Lung (tissue), 12 donors: Measurements from ENCODE around the gene ACO2. TPM values are rescaled to one million over a fixed set of nuclear protein-coding genes. Genes with fewer than 3 reads are reported as not detected.
"Not testable (repeated sequence)": the region's sequence is repeated elsewhere in the genome, so short reads cannot be mapped to it uniquely, and the experiment has no call there.

ENCODE experiments used
- ATAC-seq: fragments of 200-7000 bp; cut with Tn5 transposase; one replicate; pipeline ENCODE4 v1.9.1; 2020; ENCODE audit warnings: moderate number of reproducible peaks; ENCODE audit not compliant: insufficient read depth, low FRiP score
- DNase-seq, 3 donors: peaks; one replicate each; pipeline ENCODE4 v3.0.0-alpha.2; 2013 to 2017
- H3K27ac ChIP-seq, 2 donors: one replicate each; pipeline ENCODE4 v1.5.1; 2013; ENCODE audit warnings: mild to moderate bottlenecking in 2 of 2, moderate library complexity in 2 of 2, control low read depth in 1 of 2, inconsistent platforms in 1 of 2, low read depth in 1 of 2, low read length in 1 of 2
- H3K27me3 ChIP-seq, 3 donors: one replicate each; pipeline ENCODE4 v1.5.1; 2013; ENCODE audit warnings: low read length in 2 of 3; ENCODE audit not compliant: control insufficient read depth in 3 of 3, insufficient read depth in 3 of 3
- H3K36me3 ChIP-seq, 4 donors: one replicate each; pipeline ENCODE4 v1.5.1; 2013; ENCODE audit warnings: low read length in 4 of 4, mild to moderate bottlenecking in 1 of 4, moderate library complexity in 1 of 4; ENCODE audit not compliant: control insufficient read depth in 4 of 4, insufficient read depth in 4 of 4
- H3K4me1 ChIP-seq, 5 donors: one replicate each; pipeline ENCODE4 v1.5.1; 2013; ENCODE audit warnings: low read length in 5 of 5, mild to moderate bottlenecking in 2 of 5, moderate library complexity in 1 of 5; ENCODE audit not compliant: control insufficient read depth in 5 of 5, insufficient read depth in 5 of 5
- H3K4me3 ChIP-seq: one replicate; pipeline ENCODE4 v1.5.1; 2013; ENCODE audit warnings: mild to moderate bottlenecking, control low read depth, moderate library complexity
- H3K9ac ChIP-seq, 2 donors: one replicate each; pipeline ENCODE4 v1.5.1; 2013; ENCODE audit warnings: low read length in 2 of 2, control low read depth in 1 of 2; ENCODE audit not compliant: insufficient read depth in 1 of 2
- H3K9me3 ChIP-seq, 4 donors: one replicate each; pipeline ENCODE4 v1.5.1; 2013; ENCODE audit warnings: low read length in 3 of 4, mild to moderate bottlenecking in 1 of 4, moderate library complexity in 1 of 4; ENCODE audit not compliant: control insufficient read depth in 4 of 4, insufficient read depth in 3 of 4
- WGBS, 2 donors: extraction: QIAGEN DNeasy Blood & Tissue Kit; methylation state at CpG; one replicate each; pipeline ENCODE4 v1.1.7; 2013; 5-methylcytosine and 5-hydroxymethylcytosine counted together
- polyA plus RNA-seq, 2 donors: library from polyadenylated mRNA; stranded (reverse); fragments of 200-250 nt; gene quantifications; one replicate each; pipeline ENCODE4 v1.2.1, GENCODE V29; 2013
- total RNA-seq, 2 donors: library from RNA; depleted of rRNA in 1 of 2; stranded (reverse); fragments of >200 nt in 1 of 2; gene quantifications; one replicate each; pipeline ENCODE4 v1.2.1, GENCODE V29; 2014 to 2021
- TF ChIP-seq, protein P1 (sequence below): IDR thresholded peaks from 2 replicates; pipeline ENCODE4 v1.5.1; 2012; ENCODE audit warnings: mild to moderate bottlenecking; ENCODE audit errors: control extremely low read depth, extremely low read depth
- donor health status: control.
- donor health status: control.
- donor health status: Bipolar disorder and iron deficiency.
- donor health status: healthy.
- donor health status: DM: yes; HTN: yes; CAD: no.

The ACO2 gene
- total and polyA plus RNA-seq, 4 donors = 34.1 to 101 (median 62.5) TPM

- H3K4me1 ChIP-seq = peaks cover 0 to 19% (median 3%) of the 10 kb centered on the region in 5 donors
- ATAC-seq (no peak), DNase-seq (no peak)
- no peaks in the 10 kb centered on the region for H3K9me3 ChIP-seq
- TF ChIP-seq, protein P1, sequence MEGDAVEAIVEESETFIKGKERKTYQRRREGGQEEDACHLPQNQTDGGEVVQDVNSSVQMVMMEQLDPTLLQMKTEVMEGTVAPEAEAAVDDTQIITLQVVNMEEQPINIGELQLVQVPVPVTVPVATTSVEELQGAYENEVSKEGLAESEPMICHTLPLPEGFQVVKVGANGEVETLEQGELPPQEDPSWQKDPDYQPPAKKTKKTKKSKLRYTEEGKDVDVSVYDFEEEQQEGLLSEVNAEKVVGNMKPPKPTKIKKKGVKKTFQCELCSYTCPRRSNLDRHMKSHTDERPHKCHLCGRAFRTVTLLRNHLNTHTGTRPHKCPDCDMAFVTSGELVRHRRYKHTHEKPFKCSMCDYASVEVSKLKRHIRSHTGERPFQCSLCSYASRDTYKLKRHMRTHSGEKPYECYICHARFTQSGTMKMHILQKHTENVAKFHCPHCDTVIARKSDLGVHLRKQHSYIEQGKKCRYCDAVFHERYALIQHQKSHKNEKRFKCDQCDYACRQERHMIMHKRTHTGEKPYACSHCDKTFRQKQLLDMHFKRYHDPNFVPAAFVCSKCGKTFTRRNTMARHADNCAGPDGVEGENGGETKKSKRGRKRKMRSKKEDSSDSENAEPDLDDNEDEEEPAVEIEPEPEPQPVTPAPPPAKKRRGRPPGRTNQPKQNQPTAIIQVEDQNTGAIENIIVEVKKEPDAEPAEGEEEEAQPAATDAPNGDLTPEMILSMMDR = no peak
- H3K36me3 ChIP-seq = peaks cover 0 to 6% (median 0%) of the 10 kb centered on the region in 4 donors
- H3K4me3 ChIP-seq = no peak overlapping the region
- no peak overlapping the region for H3K9ac ChIP-seq
- 75 to 81% methylated on average over 3 of the region's 3 CpGs for WGBS, 2 donors
- no peaks in the 10 kb centered on the region for H3K27me3 ChIP-seq
- no peak overlapping the region for H3K27ac ChIP-seq
Measured at GRCh38 chr22:41570221-41570620, 101.3 kb downstream of the ACO2 start.

GRCh38 chr22:41571786-41572185 lies 102.9 kb downstream of the ACO2 start:
- no peaks in the 10 kb centered on the region for H3K27me3 ChIP-seq
- TF ChIP-seq, protein P1 = no peak
- no peak overlapping the region for H3K4me3 ChIP-seq
- peaks cover 0 to 18% (median 6%) of the 10 kb centered on the region in 5 donors for H3K4me1 ChIP-seq
- no peak for DNase-seq
- H3K9ac ChIP-seq = no peak overlapping the region
- no peak for ATAC-seq
- WGBS, 2 donors = 94 to 100% methylated on average over 12 to 14 of the region's 14 CpGs
- peaks cover 2 to 9% (median 6%) of the 10 kb centered on the region in 4 donors for H3K36me3 ChIP-seq
- no peak overlapping the region for H3K27ac ChIP-seq
- H3K9me3 ChIP-seq = no peaks in the 10 kb centered on the region

- not testable (repeated sequence) for H3K9me3 ChIP-seq, H3K27ac ChIP-seq, DNase-seq, ATAC-seq, H3K9ac ChIP-seq, H3K4me3 ChIP-seq, H3K27me3 ChIP-seq
- Histone ChIP-seq H3K4me1 (peaks cover 0 to 13% (median under 1%) of the 10 kb centered on the region in 5 donors), H3K36me3 (peaks cover 5 to 14% (median 9%) of the 10 kb centered on the region in 4 donors)
- WGBS, 2 donors = 93 to 95% methylated on average over 3 of the region's 3 CpGs
Measured at GRCh38 chr22:41572305-41572704, 103.4 kb downstream of the ACO2 start.

DNA sequence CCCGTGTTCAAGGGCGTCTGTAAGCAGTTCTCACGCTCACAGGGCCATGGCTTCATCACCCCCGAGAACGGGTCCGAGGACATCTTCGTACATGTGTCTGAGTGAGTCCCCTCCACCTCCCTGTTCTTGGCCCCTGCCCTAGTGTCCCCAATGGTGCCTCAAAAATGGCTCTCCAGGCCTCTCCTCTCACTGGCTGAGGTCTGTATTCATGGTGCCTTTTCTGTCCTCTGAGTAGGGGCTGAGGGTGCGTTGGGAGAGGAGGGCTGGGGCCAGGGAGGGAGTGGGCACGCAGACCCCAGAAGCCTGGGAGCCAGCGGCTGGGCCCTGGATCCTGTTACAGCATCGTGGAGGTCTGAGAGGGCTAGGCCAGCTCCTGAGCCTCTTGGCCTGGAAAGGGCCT lies 104.8 kb downstream of the ACO2 start:
- Histone ChIP-seq H3K9ac (no peak overlapping the region), H3K4me3 (no peak overlapping the region), H3K9me3 (no peaks in the 10 kb centered on the region), H3K36me3 (peaks cover 6 to 21% (median 16%) of the 10 kb centered on the region in 4 donors), H3K27ac (no peak overlapping the region), H3K27me3 (no peaks in the 10 kb centered on the region), H3K4me1 (peaks cover 0 to 10% (median 0%) of the 10 kb centered on the region in 5 donors)
- DNase-seq (no peak), ATAC-seq (no peak)
- 90 to 94% methylated on average over 11 of the region's 11 CpGs for WGBS, 2 donors
- TF ChIP-seq, protein P1 = no peak
